ENCODE measurements around the gene MXRA7. TPM values are rescaled to one million over a fixed set of nuclear protein-coding genes. Genes with fewer than 3 reads are reported as not detected.

MXRA7 gene
- total RNA-seq, 4 donors from 2014 or later = 124 to 230 (median 197) TPM

DNA sequence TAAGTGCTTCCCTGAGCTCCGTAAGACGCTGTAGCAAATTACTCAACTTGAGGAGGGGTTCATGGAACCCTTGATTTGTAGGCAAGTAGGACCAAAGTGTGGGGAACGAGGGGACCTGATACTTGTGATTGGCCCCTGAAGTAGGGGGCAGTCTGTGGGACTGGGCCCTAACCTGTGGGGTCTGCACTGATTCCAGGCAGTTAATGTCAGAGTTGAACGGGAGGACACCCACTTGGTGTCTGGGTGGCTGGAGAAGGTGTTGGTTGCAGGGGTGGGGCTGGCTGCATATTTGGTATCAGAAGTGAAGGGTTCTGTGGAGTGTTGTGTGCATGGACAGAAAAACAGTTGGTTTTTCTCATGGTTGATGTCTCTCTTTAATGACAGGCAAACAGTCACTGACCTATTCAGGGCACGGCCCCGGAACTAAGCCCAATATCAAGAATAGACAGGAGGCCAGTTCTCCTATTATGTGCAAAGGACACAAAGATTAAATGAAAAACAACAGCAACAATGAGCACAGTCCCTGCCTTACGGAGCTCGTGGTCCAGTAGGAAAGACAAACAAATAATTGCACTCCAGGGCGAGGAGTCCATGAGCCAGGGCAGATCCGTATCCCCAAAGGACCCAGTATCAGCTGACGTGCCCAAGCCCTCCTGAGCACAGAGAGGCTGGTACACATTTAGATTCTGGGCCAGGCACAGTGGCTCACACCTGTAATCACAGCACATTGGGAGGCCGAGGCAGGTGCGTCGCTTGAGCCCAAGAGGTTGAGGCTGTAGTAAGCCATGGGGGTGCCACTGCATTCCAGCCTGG, 19.2 kb downstream of the MXRA7 start:
- Histone ChIP-seq H3K27me3 (no peaks in the 10 kb centered on the region), H3K4me1 (peaks cover 0 to 83% (median 24%) of the 10 kb centered on the region in 4 donors), H3K4me3 (no peak overlapping the region), H3K36me3 (no peaks in the 10 kb centered on the region), H3K9me3 (no peaks in the 10 kb centered on the region), H3K27ac (peak overlapping the region in 1 of 4 donors; percentile 11)
- TF ChIP-seq CTCF (IDR thresholded peaks at IDR 0.05) = no peak
- no peak for TF ChIP-seq EP300 (IDR thresholded peaks at IDR 0.05)
- no peak for TF ChIP-seq POLR2A (IDR thresholded peaks at IDR 0.05)
- 88% methylated on average over 14 of the region's 14 CpGs for WGBS, 2 donors
- DNase-seq (ENCODE audit: low spot score in 2 of 2) = no peak

- Histone ChIP-seq H3K4me3 (no peak overlapping the region), H3K27ac (no peak overlapping the region), H3K4me1 (peaks cover 0 to 83% (median 21%) of the 10 kb centered on the region in 4 donors), H3K27me3 (no peaks in the 10 kb centered on the region), H3K36me3 (peaks cover 0 to 6% (median 0%) of the 10 kb centered on the region in 3 donors), H3K9me3 (no peaks in the 10 kb centered on the region)
- no peak for DNase-seq (ENCODE audit: low spot score in 2 of 2)
- no peak for TF ChIP-seq EP300 (IDR thresholded peaks at IDR 0.05)
- no peak for TF ChIP-seq POLR2A (IDR thresholded peaks at IDR 0.05)
- no peak for TF ChIP-seq CTCF (IDR thresholded peaks at IDR 0.05)
- WGBS, 2 donors = 85 to 87% methylated on average over 13 of the region's 13 CpGs
These were observed 20.0 kb downstream of the MXRA7 start for GRCh38 chr17:76690596-76691280.

- no peak for TF ChIP-seq CTCF (IDR thresholded peaks at IDR 0.05)
- no peak for TF ChIP-seq POLR2A (IDR thresholded peaks at IDR 0.05)
- TF ChIP-seq EP300 (IDR thresholded peaks at IDR 0.05) = no peak
- 95 to 96% methylated on average over 11 of the region's 11 CpGs for WGBS, 2 donors
- no peak for DNase-seq (ENCODE audit: low spot score in 2 of 2)
- Histone ChIP-seq H3K27ac (no peak overlapping the region), H3K4me1 (peaks cover 0 to 82% (median 21%) of the 10 kb centered on the region in 4 donors), H3K36me3 (peaks cover 0 to 15% (median 0%) of the 10 kb centered on the region in 3 donors), H3K9me3 (no peaks in the 10 kb centered on the region), H3K4me3 (no peak overlapping the region), H3K27me3 (no peaks in the 10 kb centered on the region)
These were observed 20.9 kb downstream of the MXRA7 start for GRCh38 chr17:76689859-76690258.

DNA sequence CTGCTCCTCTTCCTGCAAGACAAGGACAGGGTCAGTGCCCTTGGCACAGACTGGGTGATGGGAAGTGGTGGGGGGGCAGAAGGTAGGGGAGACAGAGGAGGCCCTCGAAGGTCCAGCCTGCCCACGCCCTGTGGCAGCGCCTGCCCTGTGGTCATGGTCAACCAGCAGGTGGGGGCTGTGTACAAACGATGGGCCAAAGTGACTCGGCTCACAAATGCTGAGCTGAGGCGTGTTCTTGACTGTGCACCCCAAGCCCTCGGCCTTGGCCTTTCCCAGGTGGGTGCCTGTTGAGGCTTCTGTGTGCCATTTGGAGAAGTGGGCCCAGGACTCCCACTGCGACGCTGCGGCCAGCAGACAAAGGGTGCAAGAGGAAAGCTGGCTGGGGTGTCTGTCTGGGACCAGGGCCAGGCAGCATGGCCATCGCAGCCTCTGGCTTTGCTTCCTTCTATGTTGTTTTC, 22.6 kb downstream of the MXRA7 start:
- Histone ChIP-seq H3K9me3 (no peaks in the 10 kb centered on the region), H3K4me3 (peak overlapping the region in 1 of 4 donors; percentile 1), H3K27ac (peak overlapping the region; percentile 64 to 90 (median 84)), H3K36me3 (peaks cover 0 to 30% (median 0%) of the 10 kb centered on the region in 3 donors), H3K4me1 (peaks cover 0 to 83% (median 21%) of the 10 kb centered on the region in 4 donors), H3K27me3 (no peaks in the 10 kb centered on the region)
- no peak for TF ChIP-seq EP300 (IDR thresholded peaks at IDR 0.05)
- TF ChIP-seq CTCF (IDR thresholded peaks at IDR 0.05) = no peak
- no peak for TF ChIP-seq POLR2A (IDR thresholded peaks at IDR 0.05)
- no peak for DNase-seq (ENCODE audit: low spot score in 2 of 2)
- 55 to 56% methylated on average over 9 to 11 of the region's 11 CpGs for WGBS, 2 donors
